ENCODE measurements around the gene SDK2. TPM values are rescaled to one million over a fixed set of nuclear protein-coding genes. Genes with fewer than 3 reads are reported as not detected.

The SDK2 gene
- polyA plus RNA-seq, 3 donors: 0.01 TPM; not detected in 2

DNA sequence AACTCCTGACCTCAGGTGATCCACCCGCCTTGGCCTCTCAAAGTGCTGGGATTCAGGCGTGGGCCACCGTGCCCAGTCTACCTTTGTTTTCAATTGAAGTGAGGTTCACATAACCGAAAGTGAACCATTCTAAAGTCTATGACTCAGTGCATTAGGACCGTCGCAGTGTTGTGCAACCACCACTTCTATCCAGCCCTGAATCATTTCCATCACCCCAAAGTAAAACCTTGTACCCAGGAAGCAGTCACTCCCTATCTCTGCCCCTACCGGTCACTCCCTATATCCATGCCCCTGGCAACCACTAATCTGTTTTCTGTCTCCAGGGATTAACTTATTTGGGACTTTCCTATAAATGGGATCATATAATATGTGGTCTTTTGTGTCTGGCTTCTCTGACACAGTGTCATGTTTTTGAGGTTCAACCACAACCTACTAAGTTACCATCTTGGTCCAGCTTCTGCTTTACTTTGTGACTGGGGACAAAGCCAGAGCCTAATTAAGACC, 304.1 kb downstream of the SDK2 start:
- Histone ChIP-seq H3K4me2 (replicated peaks; ENCODE audit: extremely low read depth, low read length, poor library complexity, severe bottlenecking) (no peak overlapping the region), H3K79me2 (ENCODE audit: insufficient read depth, low read length) (no peaks in the 10 kb centered on the region), H3K9ac (ENCODE audit: insufficient read depth, low read length, poor library complexity, severe bottlenecking) (no peak overlapping the region), H3K9me3 (replicated peaks in 1 of 2; ENCODE audit: control insufficient read depth in 1 of 2, insufficient read depth in 1 of 2, low read length in 2 of 2) (no peaks in the 10 kb centered on the region), H3K27ac (ENCODE audit: low read depth in 1 of 2, low read length in 2 of 2) (peak overlapping the region in 1 of 2 donors; percentile 73), H3K4me3 (replicated peaks in 1 of 3; ENCODE audit: low read depth in 2 of 3, low read length in 3 of 3) (peak overlapping the region in 1 of 3 experiments; percentile 6), H3K4me1 (ENCODE audit: control insufficient read depth in 1 of 2, insufficient read depth in 2 of 2, low read length in 2 of 2) (peaks cover 10 to 13% of the 10 kb centered on the region in 2 donors), H3K27me3 (ENCODE audit: control insufficient read depth in 2 of 2, insufficient read depth in 2 of 2, low read length in 2 of 2) (no peaks in the 10 kb centered on the region), H4K20me1 (ENCODE audit: insufficient read depth, low read length) (no peaks in the 10 kb centered on the region), H2AFZ (ENCODE audit: insufficient read depth, low read depth, low read length, poor library complexity, severe bottlenecking) (peak overlapping the region; percentile 39), H3K36me3 (replicated peaks in 1 of 2; ENCODE audit: control insufficient read depth in 1 of 2, insufficient read depth in 2 of 2, low read length in 2 of 2) (no peaks in the 10 kb centered on the region)
- WGBS (ENCODE audit: insufficient coverage): 33% methylated on average over 6 of the region's 7 CpGs
- peak; percentile 57 for TF ChIP-seq CTCF (IDR thresholded peaks at IDR 0.05)
- no peaks in the 10 kb centered on the region for H3K36me3 Mint-ChIP-seq
- peaks cover 16% of the 10 kb centered on the region for H3K4me1 Mint-ChIP-seq
- intact Hi-C loops (cut with micrococcal nuclease): loop anchor here in 1 of 2 donors (2.0 kb wide), 1 partner anchor 27 kb away; the partner anchor contains the start of gene CDC42EP4
- H3K4me3 Mint-ChIP-seq: peak overlapping the region; percentile 51 to 63
- peaks cover 0 to 4% (median 3%) of the 10 kb centered on the region in 3 donors for H3K27me3 Mint-ChIP-seq (ENCODE audit: low read depth in 3 of 3)
- no peaks in the 10 kb centered on the region for H3K9me3 Mint-ChIP-seq
- peak; percentile 90 to 98 (median 96) for DNase-seq
- H3K27ac Mint-ChIP-seq: peak overlapping the region; percentile 89 to 95 (median 94)

- peaks cover 24% of the 10 kb centered on the region for H3K4me1 Mint-ChIP-seq
- intact Hi-C loops (cut with micrococcal nuclease): no loop called here
These were observed 305.6 kb downstream of the SDK2 start for GRCh38 chr17:73338566-73339197.

More at GRCh38 chr17:73338566-73339197, 305.6 kb downstream of the SDK2 start:
- Histone ChIP-seq H3K9ac (ENCODE audit: insufficient read depth, low read length, poor library complexity, severe bottlenecking) (no peak overlapping the region), H2AFZ (ENCODE audit: insufficient read depth, low read depth, low read length, poor library complexity, severe bottlenecking) (no peak overlapping the region), H3K4me2 (replicated peaks; ENCODE audit: extremely low read depth, low read length, poor library complexity, severe bottlenecking) (no peak overlapping the region), H3K4me1 (ENCODE audit: control insufficient read depth in 1 of 2, insufficient read depth in 2 of 2, low read length in 2 of 2) (peaks cover 13 to 20% of the 10 kb centered on the region in 2 donors), H3K27ac (ENCODE audit: low read depth in 1 of 2, low read length in 2 of 2) (no peak overlapping the region), H3K9me3 (replicated peaks in 1 of 2; ENCODE audit: control insufficient read depth in 1 of 2, insufficient read depth in 1 of 2, low read length in 2 of 2) (no peaks in the 10 kb centered on the region), H3K36me3 (replicated peaks in 1 of 2; ENCODE audit: control insufficient read depth in 1 of 2, insufficient read depth in 2 of 2, low read length in 2 of 2) (no peaks in the 10 kb centered on the region), H3K79me2 (ENCODE audit: insufficient read depth, low read length) (no peaks in the 10 kb centered on the region), H4K20me1 (ENCODE audit: insufficient read depth, low read length) (no peaks in the 10 kb centered on the region), H3K27me3 (ENCODE audit: control insufficient read depth in 2 of 2, insufficient read depth in 2 of 2, low read length in 2 of 2) (no peaks in the 10 kb centered on the region), H3K4me3 (replicated peaks in 1 of 3; ENCODE audit: low read depth in 2 of 3, low read length in 3 of 3) (no peak overlapping the region)
- TF ChIP-seq CTCF (IDR thresholded peaks at IDR 0.05): no peak
- H3K4me3 Mint-ChIP-seq: no peak overlapping the region
- DNase-seq: no peak
- H3K9me3 Mint-ChIP-seq: no peaks in the 10 kb centered on the region
- peak overlapping the region; percentile 5 to 72 (median 40) for H3K27ac Mint-ChIP-seq
- peaks cover 0 to 4% (median 3%) of the 10 kb centered on the region in 3 donors for H3K27me3 Mint-ChIP-seq (ENCODE audit: low read depth in 3 of 3)
- no peaks in the 10 kb centered on the region for H3K36me3 Mint-ChIP-seq
- 96% methylated on average over 17 of the region's 22 CpGs for WGBS (ENCODE audit: insufficient coverage)
